ENCODE measurements around the gene SPEF2.

Gene SPEF2, protein sequence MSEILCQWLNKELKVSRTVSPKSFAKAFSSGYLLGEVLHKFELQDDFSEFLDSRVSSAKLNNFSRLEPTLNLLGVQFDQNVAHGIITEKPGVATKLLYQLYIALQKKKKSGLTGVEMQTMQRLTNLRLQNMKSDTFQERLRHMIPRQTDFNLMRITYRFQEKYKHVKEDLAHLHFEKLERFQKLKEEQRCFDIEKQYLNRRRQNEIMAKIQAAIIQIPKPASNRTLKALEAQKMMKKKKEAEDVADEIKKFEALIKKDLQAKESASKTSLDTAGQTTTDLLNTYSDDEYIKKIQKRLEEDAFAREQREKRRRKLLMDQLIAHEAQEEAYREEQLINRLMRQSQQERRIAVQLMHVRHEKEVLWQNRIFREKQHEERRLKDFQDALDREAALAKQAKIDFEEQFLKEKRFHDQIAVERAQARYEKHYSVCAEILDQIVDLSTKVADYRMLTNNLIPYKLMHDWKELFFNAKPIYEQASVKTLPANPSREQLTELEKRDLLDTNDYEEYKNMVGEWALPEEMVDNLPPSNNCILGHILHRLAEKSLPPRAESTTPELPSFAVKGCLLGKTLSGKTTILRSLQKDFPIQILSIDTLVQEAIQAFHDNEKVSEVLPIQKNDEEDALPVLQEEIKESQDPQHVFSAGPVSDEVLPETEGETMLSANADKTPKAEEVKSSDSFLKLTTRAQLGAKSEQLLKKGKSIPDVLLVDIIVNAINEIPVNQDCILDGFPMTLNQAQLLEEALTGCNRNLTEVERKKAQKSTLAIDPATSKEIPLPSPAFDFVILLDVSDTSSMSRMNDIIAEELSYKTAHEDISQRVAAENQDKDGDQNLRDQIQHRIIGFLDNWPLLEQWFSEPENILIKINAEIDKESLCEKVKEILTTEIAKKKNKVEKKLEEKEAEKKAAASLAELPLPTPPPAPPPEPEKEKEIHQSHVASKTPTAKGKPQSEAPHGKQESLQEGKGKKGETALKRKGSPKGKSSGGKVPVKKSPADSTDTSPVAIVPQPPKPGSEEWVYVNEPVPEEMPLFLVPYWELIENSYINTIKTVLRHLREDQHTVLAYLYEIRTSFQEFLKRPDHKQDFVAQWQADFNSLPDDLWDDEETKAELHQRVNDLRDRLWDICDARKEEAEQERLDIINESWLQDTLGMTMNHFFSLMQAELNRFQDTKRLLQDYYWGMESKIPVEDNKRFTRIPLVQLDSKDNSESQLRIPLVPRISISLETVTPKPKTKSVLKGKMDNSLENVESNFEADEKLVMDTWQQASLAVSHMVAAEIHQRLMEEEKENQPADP (N-terminal part only)

GRCh38 chr5:35617435-35618303 lies at the start of gene SPEF2:
Gene SPEF2 (plus strand): TSS chr5:35617863. CDS start chr5:35617998, 135 bp downstream.
- Histone ChIP-seq H3K4me3 (ENCODE audit: low read length) (no peak within 1 kb of the TSS), H3K36me3 (ENCODE audit: control insufficient read depth, low read length) (no peaks in the 10 kb centered on the region), H3F3A (ENCODE audit: control insufficient read depth, insufficient read depth) (no peaks in the 10 kb centered on the region), H3K79me2 (ENCODE audit: control insufficient read depth, low read length) (no peaks in the 10 kb centered on the region), H3K27me3 (ENCODE audit: control insufficient read depth, low read length) (no peaks in the 10 kb centered on the region), H3K4me2 (ENCODE audit: low read length) (no peak within 1 kb of the TSS), H3K4me1 (ENCODE audit: control insufficient read depth, low read length) (no peaks in the 10 kb centered on the region), H3K27ac (ENCODE audit: low read depth, low read length) (no peak within 1 kb of the TSS), H3K9me2 (replicated peaks; ENCODE audit: control insufficient read depth, low read length) (no peaks in the 10 kb centered on the region), H4K20me1 (ENCODE audit: control insufficient read depth, insufficient read depth, low read depth, low read length) (no peaks in the 10 kb centered on the region), H3K9me3 (ENCODE audit: control insufficient read depth, insufficient read depth, low read length) (peaks cover 3% of the 10 kb centered on the region; the same call in 1 of the 2 replicates)
- TF ChIP-seq, protein P1, sequence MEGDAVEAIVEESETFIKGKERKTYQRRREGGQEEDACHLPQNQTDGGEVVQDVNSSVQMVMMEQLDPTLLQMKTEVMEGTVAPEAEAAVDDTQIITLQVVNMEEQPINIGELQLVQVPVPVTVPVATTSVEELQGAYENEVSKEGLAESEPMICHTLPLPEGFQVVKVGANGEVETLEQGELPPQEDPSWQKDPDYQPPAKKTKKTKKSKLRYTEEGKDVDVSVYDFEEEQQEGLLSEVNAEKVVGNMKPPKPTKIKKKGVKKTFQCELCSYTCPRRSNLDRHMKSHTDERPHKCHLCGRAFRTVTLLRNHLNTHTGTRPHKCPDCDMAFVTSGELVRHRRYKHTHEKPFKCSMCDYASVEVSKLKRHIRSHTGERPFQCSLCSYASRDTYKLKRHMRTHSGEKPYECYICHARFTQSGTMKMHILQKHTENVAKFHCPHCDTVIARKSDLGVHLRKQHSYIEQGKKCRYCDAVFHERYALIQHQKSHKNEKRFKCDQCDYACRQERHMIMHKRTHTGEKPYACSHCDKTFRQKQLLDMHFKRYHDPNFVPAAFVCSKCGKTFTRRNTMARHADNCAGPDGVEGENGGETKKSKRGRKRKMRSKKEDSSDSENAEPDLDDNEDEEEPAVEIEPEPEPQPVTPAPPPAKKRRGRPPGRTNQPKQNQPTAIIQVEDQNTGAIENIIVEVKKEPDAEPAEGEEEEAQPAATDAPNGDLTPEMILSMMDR (IDR thresholded peaks at IDR 0.05; ENCODE audit: low read depth, low read length, poor library complexity, severe bottlenecking): no peak
- TF ChIP-seq EZH2phosphoT487 (IDR thresholded peaks at IDR 0.05; ENCODE audit: borderline replicate concordance, low read length): no peak

DNA sequence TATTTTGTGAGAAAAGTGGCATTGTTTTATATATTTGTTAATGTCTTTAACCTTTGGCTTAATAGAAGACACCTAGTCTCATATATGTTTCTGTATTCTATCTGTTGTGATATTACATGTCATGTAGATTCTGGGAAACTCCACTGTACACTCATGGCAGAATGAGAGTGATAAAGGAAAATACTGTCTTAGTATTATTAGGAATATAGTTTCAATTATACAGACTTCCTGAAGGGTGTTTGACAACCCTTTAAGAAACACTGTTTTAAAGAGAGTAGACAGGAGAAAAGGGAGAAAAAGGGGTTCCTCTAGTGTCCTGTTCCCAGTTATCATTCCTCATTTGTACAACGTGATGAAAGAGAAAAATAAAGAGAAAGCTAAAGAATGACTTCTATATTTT lies 42.1 kb upstream of the SPEF2 start:
- no peak overlapping the region for H3K27ac ChIP-seq (ENCODE audit: low read depth, low read length)
- no peaks in the 10 kb centered on the region for H3K9me3 ChIP-seq (ENCODE audit: control insufficient read depth, insufficient read depth, low read length)
- no peak overlapping the region for H3K4me2 ChIP-seq (ENCODE audit: low read length)
- H3K9me2 ChIP-seq (replicated peaks; ENCODE audit: control insufficient read depth, low read length): no peaks in the 10 kb centered on the region
- no peaks in the 10 kb centered on the region for H3K27me3 ChIP-seq (ENCODE audit: control insufficient read depth, low read length)
- H3K79me2 ChIP-seq (ENCODE audit: control insufficient read depth, low read length): no peaks in the 10 kb centered on the region
- no peaks in the 10 kb centered on the region for H3K4me1 ChIP-seq (ENCODE audit: control insufficient read depth, low read length)
- TF ChIP-seq, protein P1 (IDR thresholded peaks at IDR 0.05; ENCODE audit: low read depth, low read length, poor library complexity, severe bottlenecking): no peak
- TF ChIP-seq EZH2phosphoT487 (IDR thresholded peaks at IDR 0.05; ENCODE audit: borderline replicate concordance, low read length): no peak
- no peak overlapping the region for H3K4me3 ChIP-seq (ENCODE audit: low read length)
- H3F3A ChIP-seq (ENCODE audit: control insufficient read depth, insufficient read depth): no peaks in the 10 kb centered on the region
- no peaks in the 10 kb centered on the region for H4K20me1 ChIP-seq (ENCODE audit: control insufficient read depth, insufficient read depth, low read depth, low read length)
- no peaks in the 10 kb centered on the region for H3K36me3 ChIP-seq (ENCODE audit: control insufficient read depth, low read length)

GRCh38 chr5:35587419-35587818 lies 30.2 kb upstream of the SPEF2 start:
- Histone ChIP-seq H3K4me2 (ENCODE audit: low read length) (no peak overlapping the region), H4K20me1 (ENCODE audit: control insufficient read depth, insufficient read depth, low read depth, low read length) (no peaks in the 10 kb centered on the region), H3K4me1 (ENCODE audit: control insufficient read depth, low read length) (no peaks in the 10 kb centered on the region), H3F3A (ENCODE audit: control insufficient read depth, insufficient read depth) (no peaks in the 10 kb centered on the region), H3K9me3 (ENCODE audit: control insufficient read depth, insufficient read depth, low read length) (no peaks in the 10 kb centered on the region), H3K79me2 (ENCODE audit: control insufficient read depth, low read length) (no peaks in the 10 kb centered on the region), H3K27me3 (ENCODE audit: control insufficient read depth, low read length) (no peaks in the 10 kb centered on the region), H3K27ac (ENCODE audit: low read depth, low read length) (no peak overlapping the region), H3K4me3 (ENCODE audit: low read length) (no peak overlapping the region), H3K36me3 (ENCODE audit: control insufficient read depth, low read length) (no peaks in the 10 kb centered on the region), H3K9me2 (replicated peaks; ENCODE audit: control insufficient read depth, low read length) (no peaks in the 10 kb centered on the region)
- TF ChIP-seq, protein P1 (IDR thresholded peaks at IDR 0.05; ENCODE audit: low read depth, low read length, poor library complexity, severe bottlenecking): no peak
- no peak for TF ChIP-seq EZH2phosphoT487 (IDR thresholded peaks at IDR 0.05; ENCODE audit: borderline replicate concordance, low read length)

Measured in DOHH2 (cell line).